Inflammatory macrophage treated with lipopolysaccharide for 4 hours (primary cell): ENCODE data around the gene RPA1.
"Not testable (repeated sequence)": the region's sequence is repeated elsewhere in the genome, so short reads cannot be mapped to it uniquely, and the experiment has no call there.

Experiments used
- DNase-seq: peaks from one replicate; pipeline ENCODE4 v3.0.0-alpha.2; 2020

Gene RPA1

DNA sequence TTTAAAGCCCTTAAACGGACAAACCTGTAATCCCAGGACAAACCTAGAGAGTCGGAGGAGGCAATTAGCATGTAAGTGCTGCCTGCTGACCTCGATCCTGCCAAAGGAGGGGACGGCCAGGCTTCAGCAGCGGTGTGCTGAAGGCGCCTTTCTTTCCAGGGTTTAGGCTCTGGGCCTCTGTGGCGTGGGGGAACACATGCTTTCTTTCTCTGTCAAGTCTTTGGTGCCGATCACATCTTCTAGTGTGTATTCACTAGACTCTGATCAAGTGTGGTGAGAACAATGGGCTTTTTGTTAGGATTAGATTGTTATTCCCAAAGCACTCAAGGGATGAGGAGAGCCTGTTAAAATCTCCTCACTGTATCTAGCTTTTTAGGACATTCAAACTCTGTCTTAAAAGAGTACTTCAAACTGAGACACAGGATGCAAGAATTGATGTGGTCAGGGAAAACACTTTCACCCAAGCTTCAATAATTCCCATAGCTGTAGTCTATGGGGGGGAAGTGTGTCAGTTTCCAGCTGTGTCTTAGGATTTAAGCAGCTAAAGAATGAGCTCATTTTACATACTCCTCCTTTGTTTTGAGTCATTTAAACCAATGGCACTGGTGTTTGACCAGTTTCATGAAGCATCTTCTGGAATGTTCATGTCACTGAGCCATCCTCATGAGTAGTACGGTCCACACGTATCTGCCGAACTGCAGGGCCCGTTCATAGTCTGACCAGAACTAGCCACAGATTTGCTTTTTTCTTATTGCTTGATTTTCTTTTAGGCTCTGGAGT is 51.2 kb downstream of the RPA1 start:
- DNase-seq = no peak

DNA sequence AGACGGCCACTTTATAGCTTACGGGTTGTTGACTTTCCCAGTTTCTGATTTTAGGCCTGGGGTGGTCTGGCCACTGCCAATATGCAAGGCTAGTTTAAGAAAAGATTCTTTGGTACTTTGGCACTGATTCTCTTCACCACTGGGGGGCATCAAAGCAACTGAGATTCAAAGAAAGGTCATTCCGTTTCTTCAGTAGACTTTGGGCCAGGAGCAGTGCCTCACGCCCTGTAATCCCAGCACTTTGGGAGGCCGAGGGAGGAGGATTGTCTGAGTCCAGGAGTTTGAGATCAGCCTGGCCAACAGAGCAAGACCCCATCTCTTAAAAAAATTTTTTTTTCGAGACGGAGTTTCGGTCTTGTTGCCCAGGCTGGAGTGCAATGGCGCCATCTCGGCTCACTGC is 53.0 kb downstream of the RPA1 start:
- DNase-seq = peak; percentile 46

DNA sequence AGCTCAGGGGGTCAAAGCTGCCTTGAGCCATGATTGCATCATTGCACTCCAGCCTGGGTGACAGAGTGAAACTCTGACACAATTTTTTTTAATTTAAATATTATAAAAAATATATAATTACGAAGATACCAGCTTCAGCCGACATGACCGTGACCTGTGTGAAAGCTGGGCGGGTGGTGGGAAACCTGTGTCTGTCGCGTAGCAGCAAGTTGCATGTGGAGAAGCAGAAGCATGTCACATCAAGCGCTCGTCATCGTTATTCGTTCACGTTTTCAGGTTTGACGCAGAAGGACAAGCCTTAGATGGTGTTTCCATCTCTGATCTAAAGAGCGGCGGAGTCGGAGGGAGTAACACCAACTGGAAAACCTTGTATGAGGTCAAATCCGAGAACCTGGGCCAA is 53.7 kb downstream of the RPA1 start:
- DNase-seq = no peak

DNA sequence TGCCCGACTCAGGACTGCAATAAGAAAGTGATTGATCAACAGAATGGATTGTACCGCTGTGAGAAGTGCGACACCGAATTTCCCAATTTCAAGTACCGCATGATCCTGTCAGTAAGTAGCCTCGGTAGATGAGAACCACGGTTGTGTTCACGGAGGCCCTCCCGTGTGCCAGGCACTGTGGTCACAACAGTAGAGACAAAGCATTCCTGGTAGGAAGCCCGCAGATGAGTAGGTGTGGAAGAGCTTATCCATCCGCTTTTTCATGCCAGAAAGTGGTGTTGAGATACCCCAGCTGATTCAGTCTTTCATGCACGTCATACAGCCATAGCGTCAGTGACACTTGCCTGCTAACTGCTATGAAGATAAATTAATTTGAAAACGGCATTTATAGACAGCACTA is 58.9 kb downstream of the RPA1 start:
- no peak for DNase-seq

DNA sequence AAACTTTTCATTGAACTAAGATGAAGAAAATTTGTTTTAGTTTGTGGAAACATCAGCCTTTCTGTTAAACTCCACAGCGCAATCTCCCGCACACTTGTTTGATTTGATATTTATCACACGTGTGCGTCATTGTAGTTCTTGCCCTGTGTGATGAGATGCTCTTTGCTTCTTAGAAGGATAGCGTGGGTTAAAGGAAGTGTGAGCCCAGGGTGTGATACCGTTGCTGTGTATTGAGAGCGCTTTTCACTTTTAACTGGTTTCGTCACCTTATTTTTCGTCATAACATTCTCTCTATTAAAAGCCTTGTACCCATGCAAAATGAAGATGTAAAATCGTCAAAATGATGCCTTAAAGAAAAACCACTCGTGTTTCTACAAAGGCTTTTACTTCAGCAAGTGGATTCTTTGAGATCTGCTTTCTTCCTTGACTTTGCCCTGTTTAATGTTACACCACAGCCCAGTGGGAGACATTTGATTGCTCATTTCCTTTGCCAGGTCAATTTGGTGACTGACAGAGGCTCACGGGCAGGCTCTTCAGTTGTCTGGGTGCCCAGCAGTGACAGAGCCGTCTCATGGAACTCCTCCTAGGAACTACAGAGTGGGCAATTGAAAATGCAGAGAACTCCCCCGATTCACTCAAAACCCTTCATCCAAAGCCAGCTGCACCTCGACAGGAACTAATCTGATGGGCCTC is 61.1 kb downstream of the RPA1 start:
- no peak for DNase-seq

DNA sequence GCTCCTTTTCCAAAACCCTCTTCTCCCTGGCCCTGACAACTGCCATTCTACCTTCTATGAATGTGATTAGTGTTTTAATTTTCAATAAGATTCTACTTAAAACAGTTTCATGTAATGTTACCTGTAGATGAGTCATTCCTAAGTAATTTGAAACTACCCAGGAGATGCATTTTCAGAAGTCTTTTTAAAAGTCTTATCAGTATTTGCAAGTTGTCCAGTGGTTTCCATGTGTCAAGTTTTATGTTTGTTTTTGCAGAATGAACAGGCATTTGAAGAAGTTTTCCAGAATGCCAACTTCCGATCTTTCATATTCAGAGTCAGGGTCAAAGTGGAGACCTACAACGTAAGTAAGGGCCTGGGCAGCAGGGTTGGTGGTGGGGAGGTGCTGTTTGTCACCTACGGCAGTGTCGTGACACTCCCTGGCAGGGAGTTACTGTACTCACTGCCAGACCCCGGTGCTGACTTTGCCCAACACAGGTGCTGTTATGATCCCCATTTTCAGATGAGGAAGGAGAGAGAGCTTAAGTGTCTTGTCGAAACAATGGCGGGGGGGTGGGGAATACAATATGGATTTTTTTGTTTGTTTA is 65.0 kb downstream of the RPA1 start:
- no peak for DNase-seq

DNA sequence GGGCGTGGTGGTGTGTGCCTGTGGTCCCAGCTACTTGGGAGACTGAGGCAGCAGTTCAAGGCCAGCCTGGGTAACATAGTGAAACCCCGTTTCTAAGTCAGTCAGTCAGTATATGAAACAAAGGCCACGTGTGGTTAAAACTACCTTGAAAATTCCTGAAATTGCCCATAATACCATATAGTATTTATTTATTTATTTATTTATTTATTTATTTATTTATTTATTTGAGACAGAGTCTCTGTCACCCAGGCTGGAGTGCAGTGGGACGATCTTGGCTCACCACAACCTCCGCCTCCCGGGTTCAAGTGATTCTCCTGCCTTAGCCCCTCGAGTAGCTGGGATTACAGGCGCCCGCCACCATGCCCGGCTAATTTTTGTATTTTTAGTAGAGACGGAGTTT is 65.7 kb downstream of the RPA1 start:
- not testable (repeated sequence) for DNase-seq

DNA sequence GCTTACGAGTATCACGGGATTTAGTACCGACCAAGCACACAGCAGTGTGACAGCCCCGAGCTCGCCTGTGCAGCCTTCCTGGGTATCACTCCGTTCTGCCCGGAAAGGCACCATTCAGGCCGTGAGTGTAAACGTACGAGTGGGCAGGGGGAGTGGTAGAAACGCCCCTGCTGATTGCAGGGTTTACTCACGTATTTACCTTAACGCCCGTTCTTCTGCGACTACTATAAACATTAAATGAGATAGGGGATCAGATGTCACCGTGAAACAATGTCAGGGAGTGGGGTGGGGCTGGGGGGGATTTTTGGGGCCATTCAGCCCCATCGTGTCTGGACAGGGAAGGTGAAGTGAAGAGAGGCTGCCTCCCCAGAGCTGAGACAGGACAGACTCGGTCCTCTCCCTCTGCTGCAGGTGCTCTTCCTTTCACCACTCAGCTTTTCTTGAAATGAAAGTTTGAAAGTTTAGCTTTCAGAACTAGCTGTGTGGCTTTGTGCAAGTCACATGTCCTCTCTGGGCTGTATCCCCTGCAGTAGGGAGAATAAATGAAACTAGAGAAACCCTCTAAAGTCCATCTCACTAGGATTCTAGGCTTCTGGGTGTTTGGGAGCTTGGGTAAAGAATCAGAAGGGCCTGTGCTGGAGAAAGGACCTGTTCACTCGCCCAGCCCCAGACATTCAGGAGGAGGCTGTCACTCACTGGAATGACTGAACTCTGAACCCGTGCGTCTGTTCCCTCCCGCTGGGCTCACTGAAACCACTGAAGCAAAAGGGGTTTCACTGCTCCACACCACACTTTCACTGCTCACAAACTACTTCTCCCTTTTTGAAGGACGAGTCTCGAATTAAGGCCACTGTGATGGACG is 66.7 kb downstream of the RPA1 start:
- DNase-seq = no peak

DNA sequence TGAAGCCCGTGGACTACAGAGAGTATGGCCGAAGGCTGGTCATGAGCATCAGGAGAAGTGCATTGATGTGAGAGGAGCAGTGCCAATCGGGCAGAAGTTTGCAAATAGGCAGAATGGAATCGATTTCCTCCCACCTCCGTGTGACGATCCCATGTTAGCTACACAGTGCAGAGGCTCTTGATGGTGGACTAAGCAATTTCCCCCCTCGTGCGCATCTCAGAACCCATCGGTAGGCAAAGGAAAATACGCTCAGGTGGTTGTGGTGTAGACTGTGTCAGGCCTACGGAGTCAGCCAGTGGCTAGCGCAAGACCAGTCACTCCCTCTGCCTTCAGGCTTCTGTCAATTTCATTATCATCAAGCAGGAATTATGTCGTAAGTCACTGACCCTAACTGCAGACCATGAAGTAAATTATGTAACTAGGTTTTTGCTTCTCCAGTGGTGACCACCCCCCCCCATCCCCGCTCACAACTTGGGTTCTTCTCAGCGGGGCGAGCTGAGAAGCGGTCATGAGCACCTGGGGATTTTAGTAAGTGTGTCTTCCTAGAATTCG is 67.4 kb downstream of the RPA1 start:
- DNase-seq = no peak

DNA sequence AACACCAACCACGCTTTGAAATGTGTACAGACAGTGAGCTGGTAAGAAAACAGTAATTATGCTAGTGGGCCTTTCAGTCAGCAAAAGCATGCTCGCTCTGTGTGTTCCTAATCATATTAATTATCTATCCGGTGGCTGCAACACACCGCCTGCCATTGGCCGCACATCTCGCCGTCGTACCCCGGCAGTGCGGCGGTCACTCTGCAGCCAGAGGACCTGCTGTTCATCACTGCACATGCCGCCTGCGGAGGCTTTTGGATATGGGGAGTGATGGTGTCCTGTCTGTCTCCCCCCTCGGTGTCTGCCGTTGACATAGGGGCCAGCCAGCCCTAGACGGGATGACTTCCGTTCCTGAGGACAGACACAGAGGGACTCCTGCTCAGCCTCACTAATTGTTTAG is 68.5 kb downstream of the RPA1 start:
- DNase-seq = no peak

DNA sequence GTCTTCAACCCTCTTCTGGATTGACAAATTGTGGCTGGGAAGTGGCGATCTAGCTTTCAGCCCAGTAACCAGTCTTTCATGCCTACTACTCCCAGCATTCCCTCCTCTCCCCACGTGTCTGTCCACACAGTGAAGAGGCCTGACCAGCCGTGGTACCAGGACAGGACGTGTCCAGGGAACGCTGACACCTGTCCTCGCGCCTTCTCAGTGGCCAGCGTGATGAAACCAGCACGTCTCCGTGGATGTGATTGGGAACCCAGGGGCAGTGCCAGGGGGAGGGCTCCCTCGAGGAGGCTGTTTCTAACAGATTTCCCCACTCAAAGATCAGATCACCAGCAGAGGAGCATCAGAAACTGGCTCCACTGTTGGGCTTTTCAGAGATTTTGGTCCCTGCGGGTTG is 69.1 kb downstream of the RPA1 start:
- no peak for DNase-seq

DNA sequence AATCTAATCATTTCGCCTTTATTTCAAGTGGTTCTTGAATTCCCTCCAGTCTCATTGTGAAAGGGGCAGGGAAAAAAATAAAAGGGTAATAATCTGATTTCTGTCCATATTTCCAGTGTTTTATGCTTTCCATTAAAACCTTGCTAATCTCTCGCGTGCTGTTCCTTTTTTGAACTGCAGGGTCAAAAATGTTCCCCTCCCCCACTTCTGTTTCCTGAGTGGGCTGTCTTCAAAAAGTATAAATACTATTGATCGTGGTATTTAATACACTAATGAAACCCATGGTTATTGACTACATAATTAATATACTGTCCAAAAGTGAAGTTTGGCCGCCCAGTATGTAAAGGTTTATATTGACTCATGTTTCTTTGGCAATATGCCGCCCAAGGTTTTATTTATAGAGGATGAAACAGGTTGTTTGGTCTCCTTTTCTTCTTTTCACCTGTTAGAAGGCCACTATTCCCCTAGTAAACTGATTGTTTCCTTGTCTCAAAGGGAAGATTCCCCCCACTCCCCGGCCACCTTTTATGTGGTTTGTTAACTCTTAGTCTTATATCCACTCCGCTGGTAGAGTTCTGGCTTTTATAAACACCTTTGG is 69.7 kb downstream of the RPA1 start:
- no peak for DNase-seq

DNA sequence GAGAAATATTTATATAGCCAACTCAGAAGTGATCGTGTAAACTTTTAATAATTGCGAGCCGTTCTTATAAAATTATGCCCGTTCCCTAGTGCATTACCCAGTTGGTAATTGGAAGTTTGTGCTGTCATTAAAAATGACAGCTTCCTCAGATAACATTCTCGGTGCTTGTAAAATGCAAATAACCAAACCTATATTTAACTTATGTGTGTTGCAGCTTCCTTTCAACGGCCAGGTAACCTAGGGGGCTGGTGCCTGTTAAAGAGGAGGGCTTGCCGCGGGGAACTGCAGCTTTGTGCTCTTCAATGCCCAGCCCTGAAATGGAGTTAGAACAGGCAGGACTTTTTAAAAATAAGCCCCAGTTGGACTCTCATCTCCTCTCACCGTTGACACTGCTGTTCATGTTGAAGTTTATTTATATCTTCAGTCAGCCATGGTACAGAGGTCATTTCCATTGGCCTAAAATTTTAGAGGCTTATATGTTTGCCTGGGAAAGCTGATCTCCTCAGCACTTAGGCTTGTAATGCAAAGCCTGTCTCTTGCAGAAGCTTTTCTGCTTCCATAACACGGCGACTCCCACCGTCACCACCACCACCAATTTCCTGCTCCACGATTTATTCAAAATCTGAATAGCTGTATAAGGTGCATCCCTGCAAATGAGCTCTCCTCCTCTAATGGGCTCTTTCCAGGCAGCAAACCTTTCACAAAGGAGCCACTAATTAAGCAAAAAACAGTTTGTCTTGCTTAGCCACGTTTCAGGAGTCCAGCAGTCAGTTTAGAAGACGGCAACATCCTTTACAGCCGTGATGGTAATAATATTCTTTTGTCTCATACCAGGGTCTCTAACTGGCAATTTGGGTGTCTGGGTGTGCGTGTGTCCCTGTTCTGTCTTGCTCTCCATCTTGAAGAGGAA is 74.7 kb downstream of the RPA1 start:
- DNase-seq = no peak

DNA sequence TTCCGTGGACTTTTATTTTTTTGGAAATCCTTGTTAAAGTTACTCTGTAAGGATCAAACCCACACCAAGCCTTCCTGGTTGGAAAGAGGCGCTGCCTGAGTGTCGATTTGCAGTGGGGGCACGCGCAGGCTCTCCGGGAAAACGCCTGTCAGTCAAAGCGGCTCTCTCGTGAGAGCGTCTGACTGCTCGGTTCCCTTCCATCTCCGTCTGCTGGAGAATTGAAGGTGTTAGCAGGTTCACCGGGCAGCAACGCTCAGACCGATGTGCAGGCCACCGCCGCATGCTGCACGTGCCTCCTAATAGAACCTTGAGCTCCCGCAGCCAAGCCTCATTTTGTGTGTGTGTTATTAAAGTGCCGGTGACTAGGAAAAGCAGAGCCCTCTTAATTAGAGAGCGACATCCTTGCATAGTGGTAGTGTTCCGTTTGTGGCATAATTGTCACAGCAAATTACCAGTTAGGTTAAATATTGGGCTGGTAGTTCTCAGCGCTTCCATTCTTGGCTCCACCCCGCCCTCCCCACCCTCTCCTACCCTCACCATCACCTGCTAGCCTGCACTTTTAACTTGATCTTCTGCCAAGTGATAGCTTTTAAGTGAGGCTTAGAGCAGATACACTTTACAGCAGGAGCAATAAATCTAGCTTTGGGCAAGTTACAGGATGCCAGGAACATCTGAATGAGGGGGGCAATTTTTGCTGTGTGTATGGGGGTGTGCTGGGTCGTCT is 75.5 kb downstream of the RPA1 start:
- DNase-seq = no peak

DNA sequence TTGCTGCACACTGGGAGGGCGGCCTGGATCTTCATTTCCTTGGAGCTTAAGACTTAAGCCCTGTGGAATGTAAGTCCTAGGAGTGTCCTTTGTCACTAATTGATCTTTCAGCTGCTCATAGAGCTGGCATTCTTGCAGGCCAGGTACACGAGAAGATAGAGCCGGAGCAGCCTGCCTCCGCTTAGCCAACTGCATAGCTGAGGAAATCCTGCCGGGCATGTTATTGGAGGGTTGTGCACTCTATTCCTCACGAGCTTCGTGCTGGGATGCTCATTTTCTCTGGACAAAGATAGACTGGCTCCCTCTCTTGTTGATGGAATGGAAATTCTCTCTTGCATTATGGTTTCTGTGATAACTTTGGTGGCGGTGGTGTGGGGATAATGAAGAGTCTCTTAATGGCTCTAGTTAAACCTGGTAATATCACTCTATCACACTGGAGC is 76.9 kb downstream of the RPA1 start:
- DNase-seq = no peak

DNA sequence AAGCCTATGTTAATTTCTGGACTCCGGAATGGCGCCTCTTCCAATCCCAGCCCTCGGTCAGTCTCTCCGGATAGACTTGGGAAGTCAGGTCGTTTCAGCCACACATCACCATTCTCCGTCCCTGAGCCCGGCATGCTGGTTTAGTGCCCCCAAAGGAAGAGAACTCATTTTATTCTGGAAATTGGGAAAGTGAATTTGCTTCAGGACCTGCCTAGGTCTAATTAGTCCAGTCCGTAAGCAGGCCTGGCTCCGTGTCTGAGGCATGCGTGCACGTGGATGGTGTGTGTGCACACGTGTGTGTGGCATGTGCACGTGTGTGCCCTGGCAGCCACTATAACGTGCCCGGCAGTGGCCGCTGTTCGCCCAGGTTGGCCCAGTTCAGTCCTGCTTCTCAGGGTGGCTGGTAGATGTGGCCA is 77.4 kb downstream of the RPA1 start:
- DNase-seq = no peak

DNA sequence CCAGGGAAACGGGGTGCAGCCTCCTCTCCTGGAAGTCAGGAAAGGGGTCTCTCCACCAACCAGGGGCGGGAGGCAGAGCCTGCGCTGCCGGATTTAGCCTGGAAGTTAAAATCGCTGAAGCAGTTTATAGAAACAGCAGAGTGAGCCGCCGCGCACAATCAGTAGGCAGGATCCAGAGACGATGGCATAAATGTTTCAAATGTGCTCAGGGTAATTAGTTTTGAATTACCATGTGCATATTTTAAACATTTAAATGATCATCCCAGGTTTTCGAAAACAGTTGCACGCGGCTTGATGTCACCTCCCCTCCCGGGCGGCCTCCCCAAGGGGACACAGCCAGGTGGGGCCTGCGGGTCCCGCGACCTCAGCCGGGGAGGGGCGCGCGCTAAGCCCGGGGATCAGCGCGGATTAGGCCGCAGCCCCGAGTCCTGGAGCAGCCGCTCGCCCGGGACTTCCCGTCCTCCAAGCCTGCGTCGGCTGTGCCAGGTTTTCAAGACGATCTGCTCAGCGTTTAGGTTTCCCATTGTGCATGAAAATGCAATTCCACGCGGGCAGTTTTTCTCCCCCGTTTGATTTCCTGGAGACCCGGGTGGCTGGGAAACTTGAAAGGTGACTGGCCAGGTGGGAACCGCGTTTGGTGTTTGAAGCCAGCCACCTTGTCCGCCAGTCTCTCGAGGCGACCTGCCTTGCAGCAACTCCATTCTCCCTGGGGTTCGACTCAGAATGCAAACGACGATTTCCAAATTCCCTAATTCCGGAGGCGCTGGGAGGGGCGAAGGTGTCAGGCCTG is 78.3 kb downstream of the RPA1 start:
- DNase-seq = peak; percentile 1

DNA sequence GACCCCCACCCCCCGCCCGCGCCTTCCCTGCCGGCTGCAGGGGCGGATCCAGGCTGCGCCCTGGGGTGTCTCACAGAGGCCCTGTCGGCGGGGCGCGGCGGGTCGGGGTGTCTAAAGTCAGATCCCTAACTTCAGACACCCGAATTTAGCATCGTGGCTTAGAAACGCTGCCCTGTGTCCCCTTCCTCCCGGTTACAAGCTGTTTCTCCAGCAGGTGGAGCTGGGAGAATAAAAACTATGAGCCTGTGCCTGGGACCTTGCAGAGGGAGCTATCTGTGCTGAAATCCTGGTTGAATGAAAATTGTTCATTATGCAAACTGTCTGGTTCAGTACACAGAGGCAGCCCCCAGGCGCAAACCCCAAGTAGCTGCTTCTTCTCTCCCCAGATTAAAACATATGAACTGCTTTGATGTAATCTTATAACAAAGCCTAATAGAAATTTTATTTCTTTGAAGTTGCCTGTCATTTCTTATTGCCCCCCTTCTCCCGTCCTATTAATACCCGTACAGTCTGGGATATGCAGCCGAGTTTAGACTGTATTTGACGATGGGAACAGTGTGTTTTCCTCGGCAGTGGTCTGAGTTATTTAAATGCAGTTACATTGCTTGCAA is 79.0 kb downstream of the RPA1 start:
- peak; percentile 52 for DNase-seq

DNA sequence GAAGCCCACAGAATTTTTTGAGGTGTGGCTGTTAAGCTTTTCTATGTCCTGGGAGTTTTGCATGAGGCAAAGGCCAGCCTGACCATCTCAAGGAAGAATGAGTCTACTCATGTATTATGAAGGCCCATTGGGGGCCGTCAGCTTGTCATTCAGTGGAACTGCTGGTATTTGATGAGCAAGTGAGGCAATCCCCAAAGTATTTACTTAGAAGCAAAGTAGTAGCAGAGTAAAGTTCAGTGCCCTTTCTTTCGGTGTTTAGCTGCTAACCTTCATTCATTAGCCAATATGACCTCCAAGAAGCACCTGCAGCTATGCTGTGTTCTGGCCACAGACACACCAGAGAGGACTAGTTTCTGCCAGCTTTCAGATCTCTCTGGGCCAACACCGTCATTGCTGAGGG is 80.2 kb downstream of the RPA1 start:
- no peak for DNase-seq
